ENCODE measurements around the gene PPP1R1B.

Gene PPP1R1B

GRCh38 chr17:39671651-39672521 lies 45.1 kb downstream of the PPP1R1B start:
- no peak for DNase-seq

GRCh38 chr17:39672522-39673334 lies 46.0 kb downstream of the PPP1R1B start:
- DNase-seq = no peak

GRCh38 chr17:39673335-39674081 lies 46.8 kb downstream of the PPP1R1B start:
- no peak for DNase-seq

- DNase-seq = no peak
These were observed 47.4 kb downstream of the PPP1R1B start for GRCh38 chr17:39674179-39674578.

- peak; percentile 88 for DNase-seq
These were observed 48.1 kb downstream of the PPP1R1B start for GRCh38 chr17:39674702-39675389.

GRCh38 chr17:39675390-39676082 lies 48.8 kb downstream of the PPP1R1B start:
- DNase-seq = no peak

GRCh38 chr17:39676198-39676819 lies 49.6 kb downstream of the PPP1R1B start:
- peak; percentile 75 for DNase-seq

- no peak for DNase-seq
These were observed 50.3 kb downstream of the PPP1R1B start for GRCh38 chr17:39677072-39677471.

GRCh38 chr17:39677542-39678339 lies 51.0 kb downstream of the PPP1R1B start:
- no peak for DNase-seq

- DNase-seq = no peak
These were observed 51.8 kb downstream of the PPP1R1B start for GRCh38 chr17:39678340-39679116.

- DNase-seq = no peak
These were observed 52.9 kb downstream of the PPP1R1B start for GRCh38 chr17:39679521-39680192.

- DNase-seq = no peak
These were observed 56.7 kb downstream of the PPP1R1B start for GRCh38 chr17:39683295-39683939.

- no peak for DNase-seq
These were observed 57.8 kb downstream of the PPP1R1B start for GRCh38 chr17:39684369-39685192.
